Neural progenitor cell (in vitro differentiated cells): ENCODE results near the gene AGMO. TPM values are rescaled to one million over a fixed set of nuclear protein-coding genes. Genes with fewer than 3 reads are reported as not detected.

Source experiments
- DNase-seq: peaks from one replicate; pipeline ENCODE4 v3.0.0-alpha.2; 2016; ENCODE audit warnings: low spot score
- H2AFZ ChIP-seq: fragments of 200-600 bp; sonication (generic); replicated peaks from 2 replicates; pipeline ENCODE4 v1.6.1; 2016; ENCODE audit warnings: antibody characterized with exemption
- H3F3A ChIP-seq: fragments of 200-600 bp; sonication (generic); 2 replicates; pipeline ENCODE4 v1.6.1; 2016; ENCODE audit warnings: antibody characterized with exemption, low read depth
- H3K27ac ChIP-seq: fragments of 200-600 bp; sonication (generic); 2 replicates; pipeline ENCODE4 v1.5.1; 2016; ENCODE audit warnings: mild to moderate bottlenecking
- H3K27me3 ChIP-seq: fragments of 200-600 bp; sonication (generic); 2 replicates; pipeline ENCODE4 v1.6.1; 2016; ENCODE audit warnings: mild to moderate bottlenecking, moderate library complexity
- H3K36me3 ChIP-seq: fragments of 200-600 bp; sonication (generic); 2 replicates; pipeline ENCODE4 v1.5.1; 2016
- H3K4me1 ChIP-seq: fragments of 200-600 bp; sonication (generic); 2 replicates; pipeline ENCODE4 v1.6.1; 2016; ENCODE audit warnings: mixed run types
- H3K4me2 ChIP-seq: fragments of 200-600 bp; sonication (generic); 2 replicates; pipeline ENCODE4 v1.6.1; 2016
- H3K4me3 ChIP-seq: fragments of 200-600 bp; sonication (generic); 2 replicates; pipeline ENCODE4 v1.5.1; 2016
- H3K79me2 ChIP-seq: fragments of 200-600 bp; sonication (generic); 2 replicates; pipeline ENCODE4 v1.6.1; 2016; ENCODE audit warnings: low read depth
- H3K9ac ChIP-seq: fragments of 200-600 bp; sonication (generic); 2 replicates; pipeline ENCODE4 v1.6.1; 2016
- H3K9me3 ChIP-seq: fragments of 200-600 bp; sonication (generic); 2 replicates; pipeline ENCODE4 v1.5.1; 2016; ENCODE audit warnings: low read depth
- H4K20me1 ChIP-seq: fragments of 200-600 bp; sonication (generic); 2 replicates; pipeline ENCODE4 v1.6.1; 2016; ENCODE audit warnings: low read depth
- H3K27ac Mint-ChIP-seq: 3 replicates; pipeline ENCODE4 v1.8.0; 2021; ENCODE audit warnings: mixed read lengths
- H3K27me3 Mint-ChIP-seq: 2 replicates; pipeline ENCODE4 v1.8.0; 2022; ENCODE audit warnings: low read depth, mild to moderate bottlenecking, inconsistent platforms, moderate library complexity, mixed read lengths; ENCODE audit not compliant: insufficient read depth
- H3K36me3 Mint-ChIP-seq: 3 replicates; pipeline ENCODE4 v1.8.0; 2021; ENCODE audit warnings: mixed read lengths
- H3K4me1 Mint-ChIP-seq: 3 replicates; pipeline ENCODE4 v1.8.0; 2021; ENCODE audit warnings: mixed read lengths
- H3K4me3 Mint-ChIP-seq: 3 replicates; pipeline ENCODE4 v1.8.0; 2021; ENCODE audit warnings: mild to moderate bottlenecking, moderate library complexity, mixed read lengths
- H3K9me3 Mint-ChIP-seq: 3 replicates; pipeline ENCODE4 v1.8.0; 2020; ENCODE audit warnings: mixed read lengths
- CTCF ChIP-seq: fragments of 200-600 bp; sonication (generic); IDR thresholded peaks from 2 replicates; pipeline ENCODE4 v1.5.1; 2017; ENCODE audit warnings: antibody characterized with exemption, mild to moderate bottlenecking
- EZH2 ChIP-seq: fragments of 200-600 bp; sonication (generic); IDR thresholded peaks from 2 replicates; pipeline ENCODE4 v1.6.1; 2017; ENCODE audit warnings: antibody characterized with exemption, mild to moderate bottlenecking, moderate library complexity
- EZH2phosphoT487 ChIP-seq: fragments of 200-600 bp; sonication (generic); IDR thresholded peaks from 2 replicates; pipeline ENCODE4 v1.6.1; 2017; ENCODE audit warnings: antibody characterized with exemption
- total RNA-seq: library from RNA; depleted of rRNA; stranded (reverse); fragments of >200 nt; gene quantifications from 2 replicates; pipeline ENCODE4 v1.2.3, GENCODE V29; 2015; ENCODE audit warnings: low replicate concordance

Gene AGMO
- total RNA-seq, 1 donor from 2014 or later: 0.30 TPM

GRCh38 chr7:15403751-15404150, 158.1 kb downstream of the AGMO start:
- H3K9ac ChIP-seq: no peak overlapping the region
- H3K4me1 Mint-ChIP-seq: no peaks in the 10 kb centered on the region
- DNase-seq: no peak
- no peaks in the 10 kb centered on the region for H3K36me3 Mint-ChIP-seq
- H3K4me3 Mint-ChIP-seq: no peak overlapping the region
- H3K27ac ChIP-seq: no peak overlapping the region
- H3K9me3 Mint-ChIP-seq: no peaks in the 10 kb centered on the region
- H3K4me1 ChIP-seq: no peaks in the 10 kb centered on the region
- H3K36me3 ChIP-seq: no peaks in the 10 kb centered on the region
- no peaks in the 10 kb centered on the region for H4K20me1 ChIP-seq
- H3K9me3 ChIP-seq: no peaks in the 10 kb centered on the region
- H3K79me2 ChIP-seq: no peaks in the 10 kb centered on the region
- no peak for TF ChIP-seq EZH2
- TF ChIP-seq EZH2phosphoT487: no peak
- no peak for TF ChIP-seq CTCF
- H3K4me2 ChIP-seq: no peak overlapping the region
- H3K4me3 ChIP-seq: no peak overlapping the region
- no peaks in the 10 kb centered on the region for H3K27me3 Mint-ChIP-seq
- no peaks in the 10 kb centered on the region for H3K27me3 ChIP-seq
- H3F3A ChIP-seq: no peaks in the 10 kb centered on the region
- no peak overlapping the region for H2AFZ ChIP-seq
- H3K27ac Mint-ChIP-seq: no peak overlapping the region

DNA sequence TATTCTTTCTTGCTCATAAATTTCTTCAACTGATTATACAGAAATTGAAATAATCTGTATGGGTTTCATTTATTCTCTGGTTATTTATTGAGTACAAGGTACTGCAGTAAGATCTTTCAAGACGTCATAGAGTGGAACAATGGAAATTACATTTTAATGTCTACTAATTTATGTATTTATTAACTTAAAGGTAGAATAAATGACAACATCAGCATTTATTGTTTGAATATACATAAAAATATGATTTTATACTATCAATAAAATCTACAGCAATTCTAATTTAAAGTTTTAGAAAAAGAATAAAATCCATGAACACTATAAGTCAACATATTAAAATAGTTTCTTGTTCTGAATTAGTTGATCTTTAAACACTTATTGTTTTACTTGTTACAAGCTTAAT, 158.5 kb downstream of the AGMO start:
- Histone ChIP-seq H3K4me3 (no peak overlapping the region), H3K4me1 (no peaks in the 10 kb centered on the region), H3F3A (no peaks in the 10 kb centered on the region), H3K9ac (no peak overlapping the region), H3K79me2 (no peaks in the 10 kb centered on the region), H4K20me1 (no peaks in the 10 kb centered on the region), H3K4me2 (no peak overlapping the region), H3K9me3 (no peaks in the 10 kb centered on the region), H3K27ac (no peak overlapping the region), H3K27me3 (no peaks in the 10 kb centered on the region), H2AFZ (no peak overlapping the region), H3K36me3 (no peaks in the 10 kb centered on the region)
- H3K4me1 Mint-ChIP-seq: no peaks in the 10 kb centered on the region
- H3K4me3 Mint-ChIP-seq: no peak overlapping the region
- TF ChIP-seq EZH2phosphoT487 (no peak), EZH2 (no peak), CTCF (no peak)
- H3K9me3 Mint-ChIP-seq: no peaks in the 10 kb centered on the region
- no peak for DNase-seq
- H3K27me3 Mint-ChIP-seq: no peaks in the 10 kb centered on the region
- H3K36me3 Mint-ChIP-seq: no peaks in the 10 kb centered on the region
- H3K27ac Mint-ChIP-seq: no peak overlapping the region

GRCh38 chr7:15402436-15403136, 159.2 kb downstream of the AGMO start:
- Mint-ChIP-seq H3K36me3 (no peaks in the 10 kb centered on the region), H3K4me3 (no peak overlapping the region), H3K27ac (no peak overlapping the region), H3K9me3 (peaks cover under 1% of the 10 kb centered on the region), H3K27me3 (no peaks in the 10 kb centered on the region), H3K4me1 (no peaks in the 10 kb centered on the region)
- no peak overlapping the region for H2AFZ ChIP-seq
- no peaks in the 10 kb centered on the region for H3K79me2 ChIP-seq
- H3K27ac ChIP-seq: no peak overlapping the region
- no peaks in the 10 kb centered on the region for H3K4me1 ChIP-seq
- no peak overlapping the region for H3K9ac ChIP-seq
- H3K4me2 ChIP-seq: no peak overlapping the region
- H3K9me3 ChIP-seq: no peaks in the 10 kb centered on the region
- no peaks in the 10 kb centered on the region for H3K27me3 ChIP-seq
- H3F3A ChIP-seq: no peaks in the 10 kb centered on the region
- TF ChIP-seq EZH2phosphoT487: no peak
- TF ChIP-seq CTCF: no peak
- no peak for TF ChIP-seq EZH2
- H3K4me3 ChIP-seq: no peak overlapping the region
- DNase-seq: no peak
- H4K20me1 ChIP-seq: no peaks in the 10 kb centered on the region
- H3K36me3 ChIP-seq: no peaks in the 10 kb centered on the region
